ENCODE measurements around the gene MRPS6.

MRPS6 gene

DNA sequence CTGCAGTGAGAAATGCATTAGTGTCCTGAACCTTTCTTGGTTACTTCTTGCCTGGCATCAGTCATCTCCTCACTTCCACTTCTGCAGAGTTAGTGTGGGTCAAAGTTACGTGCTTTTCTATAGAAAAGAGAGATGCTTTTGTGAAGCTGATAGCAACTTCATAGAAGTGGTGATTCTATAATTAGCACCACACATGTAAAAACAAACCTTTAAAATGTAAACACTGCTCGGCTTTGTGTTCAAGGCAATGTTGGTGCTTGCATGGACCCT is 57.3 kb downstream of the MRPS6 start:
- H3K4me3 ChIP-seq (ENCODE audit: low read length): no peak overlapping the region
- H3K36me3 ChIP-seq (ENCODE audit: control insufficient read depth, low read length): peaks cover 67% of the 10 kb centered on the region
- H4K20me1 ChIP-seq (ENCODE audit: control insufficient read depth, insufficient read depth, low read depth, low read length): no peaks in the 10 kb centered on the region
- no peak overlapping the region for H3K4me2 ChIP-seq (ENCODE audit: low read length)
- H3F3A ChIP-seq (ENCODE audit: control insufficient read depth, insufficient read depth): no peaks in the 10 kb centered on the region
- H3K27me3 ChIP-seq (ENCODE audit: control insufficient read depth, low read length): no peaks in the 10 kb centered on the region
- H3K9me2 ChIP-seq (replicated peaks; ENCODE audit: control insufficient read depth, low read length): no peaks in the 10 kb centered on the region
- peaks cover 86% of the 10 kb centered on the region for H3K79me2 ChIP-seq (ENCODE audit: control insufficient read depth, low read length)
- H3K27ac ChIP-seq (ENCODE audit: low read depth, low read length): no peak overlapping the region
- TF ChIP-seq EZH2phosphoT487 (IDR thresholded peaks at IDR 0.05; ENCODE audit: borderline replicate concordance, low read length): no peak
- TF ChIP-seq, protein P1, sequence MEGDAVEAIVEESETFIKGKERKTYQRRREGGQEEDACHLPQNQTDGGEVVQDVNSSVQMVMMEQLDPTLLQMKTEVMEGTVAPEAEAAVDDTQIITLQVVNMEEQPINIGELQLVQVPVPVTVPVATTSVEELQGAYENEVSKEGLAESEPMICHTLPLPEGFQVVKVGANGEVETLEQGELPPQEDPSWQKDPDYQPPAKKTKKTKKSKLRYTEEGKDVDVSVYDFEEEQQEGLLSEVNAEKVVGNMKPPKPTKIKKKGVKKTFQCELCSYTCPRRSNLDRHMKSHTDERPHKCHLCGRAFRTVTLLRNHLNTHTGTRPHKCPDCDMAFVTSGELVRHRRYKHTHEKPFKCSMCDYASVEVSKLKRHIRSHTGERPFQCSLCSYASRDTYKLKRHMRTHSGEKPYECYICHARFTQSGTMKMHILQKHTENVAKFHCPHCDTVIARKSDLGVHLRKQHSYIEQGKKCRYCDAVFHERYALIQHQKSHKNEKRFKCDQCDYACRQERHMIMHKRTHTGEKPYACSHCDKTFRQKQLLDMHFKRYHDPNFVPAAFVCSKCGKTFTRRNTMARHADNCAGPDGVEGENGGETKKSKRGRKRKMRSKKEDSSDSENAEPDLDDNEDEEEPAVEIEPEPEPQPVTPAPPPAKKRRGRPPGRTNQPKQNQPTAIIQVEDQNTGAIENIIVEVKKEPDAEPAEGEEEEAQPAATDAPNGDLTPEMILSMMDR (IDR thresholded peaks at IDR 0.05; ENCODE audit: low read depth, low read length, poor library complexity, severe bottlenecking): no peak
- no peaks in the 10 kb centered on the region for H3K9me3 ChIP-seq (ENCODE audit: control insufficient read depth, insufficient read depth, low read length)
- H3K4me1 ChIP-seq (ENCODE audit: control insufficient read depth, low read length): no peaks in the 10 kb centered on the region

DNA sequence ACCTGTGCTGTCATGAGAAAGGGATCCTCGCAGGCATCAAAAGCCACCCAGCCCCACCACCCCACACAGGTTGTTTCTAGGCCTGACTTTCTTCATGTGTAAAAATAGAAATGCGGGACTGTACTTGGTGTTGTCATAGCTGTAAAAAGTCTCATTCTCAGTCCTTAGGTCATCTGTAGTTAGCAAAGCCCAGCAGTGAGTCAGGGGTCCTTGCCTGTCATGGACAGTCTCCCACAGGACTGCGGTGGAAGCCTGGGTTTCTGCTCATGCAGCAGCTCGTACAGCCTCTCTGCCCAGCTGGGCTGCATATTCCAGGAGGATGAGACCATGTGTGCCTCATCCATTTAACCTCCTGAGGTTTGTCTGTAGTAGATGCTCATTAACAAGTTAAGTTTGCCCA is 58.2 kb downstream of the MRPS6 start:
- no peaks in the 10 kb centered on the region for H3K27me3 ChIP-seq (ENCODE audit: control insufficient read depth, low read length)
- H3K9me3 ChIP-seq (ENCODE audit: control insufficient read depth, insufficient read depth, low read length): no peaks in the 10 kb centered on the region
- H3K36me3 ChIP-seq (ENCODE audit: control insufficient read depth, low read length): peaks cover 58% of the 10 kb centered on the region
- no peak overlapping the region for H3K27ac ChIP-seq (ENCODE audit: low read depth, low read length)
- H3K4me3 ChIP-seq (ENCODE audit: low read length): no peak overlapping the region
- H3K4me1 ChIP-seq (ENCODE audit: control insufficient read depth, low read length): no peaks in the 10 kb centered on the region
- no peaks in the 10 kb centered on the region for H3F3A ChIP-seq (ENCODE audit: control insufficient read depth, insufficient read depth)
- peaks cover 83% of the 10 kb centered on the region for H3K79me2 ChIP-seq (ENCODE audit: control insufficient read depth, low read length)
- no peaks in the 10 kb centered on the region for H3K9me2 ChIP-seq (replicated peaks; ENCODE audit: control insufficient read depth, low read length)
- TF ChIP-seq EZH2phosphoT487 (IDR thresholded peaks at IDR 0.05; ENCODE audit: borderline replicate concordance, low read length): no peak
- TF ChIP-seq, protein P1 (IDR thresholded peaks at IDR 0.05; ENCODE audit: low read depth, low read length, poor library complexity, severe bottlenecking): no peak
- no peak overlapping the region for H3K4me2 ChIP-seq (ENCODE audit: low read length)
- no peaks in the 10 kb centered on the region for H4K20me1 ChIP-seq (ENCODE audit: control insufficient read depth, insufficient read depth, low read depth, low read length)

DNA sequence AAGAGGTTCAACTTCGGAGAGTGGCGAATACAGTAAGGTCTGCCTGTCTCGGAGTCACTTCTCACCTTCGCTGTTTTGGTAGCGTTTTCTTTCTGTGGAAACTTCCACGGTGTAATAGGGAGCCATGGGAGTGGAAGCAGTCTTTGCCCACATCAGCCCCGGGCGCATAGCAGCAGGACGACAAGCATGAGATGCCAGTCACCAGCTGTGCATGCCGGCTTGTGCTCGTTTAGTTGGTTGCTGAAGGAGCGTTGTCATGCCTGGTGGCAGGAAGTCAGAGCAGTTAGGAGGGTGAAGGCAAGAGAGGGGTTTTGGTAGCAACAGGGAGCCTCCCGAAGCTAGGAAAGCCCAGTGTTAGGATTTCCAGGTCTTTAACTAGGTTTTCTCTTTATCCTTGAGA is 58.8 kb downstream of the MRPS6 start:
- Histone ChIP-seq H3K4me1 (ENCODE audit: control insufficient read depth, low read length) (no peaks in the 10 kb centered on the region), H3K36me3 (ENCODE audit: control insufficient read depth, low read length) (peaks cover 53% of the 10 kb centered on the region), H3K27ac (ENCODE audit: low read depth, low read length) (no peak overlapping the region), H3K9me2 (replicated peaks; ENCODE audit: control insufficient read depth, low read length) (no peaks in the 10 kb centered on the region), H3K4me2 (ENCODE audit: low read length) (no peak overlapping the region), H4K20me1 (ENCODE audit: control insufficient read depth, insufficient read depth, low read depth, low read length) (no peaks in the 10 kb centered on the region), H3K27me3 (ENCODE audit: control insufficient read depth, low read length) (no peaks in the 10 kb centered on the region), H3K79me2 (ENCODE audit: control insufficient read depth, low read length) (peaks cover 85% of the 10 kb centered on the region), H3F3A (ENCODE audit: control insufficient read depth, insufficient read depth) (no peaks in the 10 kb centered on the region), H3K4me3 (ENCODE audit: low read length) (no peak overlapping the region), H3K9me3 (ENCODE audit: control insufficient read depth, insufficient read depth, low read length) (no peaks in the 10 kb centered on the region)
- TF ChIP-seq, protein P1 (IDR thresholded peaks at IDR 0.05; ENCODE audit: low read depth, low read length, poor library complexity, severe bottlenecking): no peak
- no peak for TF ChIP-seq EZH2phosphoT487 (IDR thresholded peaks at IDR 0.05; ENCODE audit: borderline replicate concordance, low read length)

DNA sequence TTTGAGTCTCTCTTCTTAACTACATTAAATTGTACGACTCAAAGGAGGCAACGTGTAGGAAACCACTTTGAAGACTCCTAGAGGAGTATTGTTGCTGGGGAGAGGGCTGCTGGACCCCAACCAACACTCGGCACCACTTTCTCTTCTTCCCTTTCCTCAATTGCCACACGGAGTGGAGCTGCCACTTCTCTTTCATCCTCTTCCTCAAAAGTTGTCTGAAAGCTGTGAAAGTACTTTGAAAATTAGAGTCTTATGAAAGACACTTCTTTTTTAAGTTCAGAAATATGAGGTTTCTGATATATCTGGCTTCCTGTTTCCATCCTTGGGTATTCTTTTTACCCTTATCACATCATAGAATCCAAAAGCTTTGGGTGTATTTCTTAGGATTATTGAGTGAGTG is 59.5 kb downstream of the MRPS6 start:
- H4K20me1 ChIP-seq (ENCODE audit: control insufficient read depth, insufficient read depth, low read depth, low read length): no peaks in the 10 kb centered on the region
- H3K36me3 ChIP-seq (ENCODE audit: control insufficient read depth, low read length): peaks cover 54% of the 10 kb centered on the region
- H3K4me1 ChIP-seq (ENCODE audit: control insufficient read depth, low read length): no peaks in the 10 kb centered on the region
- no peak overlapping the region for H3K4me2 ChIP-seq (ENCODE audit: low read length)
- TF ChIP-seq EZH2phosphoT487 (IDR thresholded peaks at IDR 0.05; ENCODE audit: borderline replicate concordance, low read length): no peak
- TF ChIP-seq, protein P1 (IDR thresholded peaks at IDR 0.05; ENCODE audit: low read depth, low read length, poor library complexity, severe bottlenecking): no peak
- H3K9me2 ChIP-seq (replicated peaks; ENCODE audit: control insufficient read depth, low read length): no peaks in the 10 kb centered on the region
- no peaks in the 10 kb centered on the region for H3K9me3 ChIP-seq (ENCODE audit: control insufficient read depth, insufficient read depth, low read length)
- no peaks in the 10 kb centered on the region for H3K27me3 ChIP-seq (ENCODE audit: control insufficient read depth, low read length)
- no peak overlapping the region for H3K27ac ChIP-seq (ENCODE audit: low read depth, low read length)
- no peaks in the 10 kb centered on the region for H3F3A ChIP-seq (ENCODE audit: control insufficient read depth, insufficient read depth)
- no peak overlapping the region for H3K4me3 ChIP-seq (ENCODE audit: low read length)
- peaks cover 88% of the 10 kb centered on the region for H3K79me2 ChIP-seq (ENCODE audit: control insufficient read depth, low read length)
